ENCODE measurements around the gene LILRA5. TPM values are rescaled to one million over a fixed set of nuclear protein-coding genes. Genes with fewer than 3 reads are reported as not detected.
A peak's percentile ranks its signal among the peaks of the same experiment; 100 is the strongest.

The LILRA5 gene
- total and polyA plus RNA-seq, 2 of the 8 experiments (the other 6 are each of a cell fraction or from before 2014, with no cell fraction given) = not detected

DNA sequence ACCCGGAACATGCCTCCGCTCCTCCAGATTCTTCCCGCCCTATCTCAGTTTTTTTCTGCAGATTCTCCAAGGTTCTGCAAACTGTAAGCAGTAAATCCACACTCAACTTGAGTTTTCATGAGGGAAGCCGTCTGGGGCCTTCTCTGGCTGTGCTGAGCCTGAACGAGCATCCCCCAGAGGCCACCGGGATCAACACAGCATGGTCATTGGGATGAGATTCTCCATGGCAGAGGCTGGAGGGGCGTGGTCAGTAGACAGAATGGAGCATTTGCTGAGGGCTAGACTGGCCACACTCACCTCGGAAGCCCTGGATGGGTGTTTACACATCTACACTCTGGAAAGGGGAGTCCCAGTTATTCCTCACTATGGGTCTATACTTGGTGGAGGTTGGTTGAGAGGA, 28.3 kb upstream of the LILRA5 start:
- H2AK5ac ChIP-seq (ENCODE audit: low read depth, low read length) = no peak overlapping the region
- no peak overlapping the region for H3K4me2 ChIP-seq (ENCODE audit: insufficient read depth in 1 of 2, low read depth in 2 of 2, low read length in 2 of 2)
- H2BK15ac ChIP-seq (ENCODE audit: low read length) = no peak overlapping the region
- H3K18ac ChIP-seq (ENCODE audit: extremely low read depth, low read length) = no peak overlapping the region
- ChIA-PET CTCF (ENCODE audit: partially characterized antibody) (interaction anchor here (0.8 to 1.0 kb wide), 2 partner anchors 50 to 104 kb away, joined by 3 read pairs; no protein-coding TSS in a partner anchor), POLR2A (ENCODE audit: partially characterized antibody) (interaction anchor here (1.2 kb wide), 1 partner anchor 24 kb away, joined by 3 read pairs; no protein-coding TSS in a partner anchor)
- no peaks in the 10 kb centered on the region for H3K79me1 ChIP-seq (ENCODE audit: low read depth, low read length)
- H4K91ac ChIP-seq (replicated peaks; ENCODE audit: insufficient read length, low read length) = no peak overlapping the region
- no peak overlapping the region for H3K56ac ChIP-seq (replicated peaks; ENCODE audit: insufficient read length, low read depth, low read length)
- H3K27me3 ChIP-seq (replicated peaks in 1 of 4; ENCODE audit: control insufficient read depth in 3 of 4, extremely low read depth in 1 of 4, insufficient read depth in 3 of 4, low read length in 3 of 4) = no peaks in the 10 kb centered on the region
- no peaks in the 10 kb centered on the region for H3K36me3 ChIP-seq (ENCODE audit: control insufficient read depth in 2 of 4, insufficient read depth in 4 of 4, low read length in 3 of 4)
- H3K9me3 ChIP-seq (ENCODE audit: insufficient read depth in 2 of 2, low read depth in 1 of 2, low read length in 1 of 2) = no peaks in the 10 kb centered on the region
- H3K9ac ChIP-seq (replicated peaks in 1 of 4; ENCODE audit: extremely low read depth in 1 of 4, low read depth in 3 of 4, low read length in 3 of 4) = no peak overlapping the region
- FAIRE-seq (no peak), DNase-seq (ENCODE audit: low read depth in 1 of 2, low spot score in 2 of 2) (no peak)
- WGBS, 2 experiments (ENCODE audit: extremely low coverage in 1 of 2, insufficient coverage in 1 of 2, insufficient read length in 1 of 2, insufficient replicate concordance in 2 of 2, low coverage in 1 of 2, low lambda C conversion rate in 2 of 2, missing lambda C conversion rate in 1 of 2) = 81% methylated on average over 8 of the region's 8 CpGs; no CpG with 5 or more reads in 1 of the 2 experiments
- no peak overlapping the region for H2AFZ ChIP-seq (ENCODE audit: low read length)
- H3K14ac ChIP-seq (ENCODE audit: insufficient read length) = no peak overlapping the region
- H4K5ac ChIP-seq (ENCODE audit: insufficient read length, low read depth, low read length) = no peak overlapping the region
- H2BK12ac ChIP-seq (ENCODE audit: low read depth, low read length) = no peak overlapping the region
- H3K4ac ChIP-seq (replicated peaks; ENCODE audit: insufficient read length, low read depth, low read length) = no peak overlapping the region
- H2BK120ac ChIP-seq (replicated peaks; ENCODE audit: low read depth, low read length) = no peak overlapping the region
- H2BK5ac ChIP-seq (ENCODE audit: low read depth, low read length) = no peak overlapping the region
- TF ChIP-seq, protein P1, sequence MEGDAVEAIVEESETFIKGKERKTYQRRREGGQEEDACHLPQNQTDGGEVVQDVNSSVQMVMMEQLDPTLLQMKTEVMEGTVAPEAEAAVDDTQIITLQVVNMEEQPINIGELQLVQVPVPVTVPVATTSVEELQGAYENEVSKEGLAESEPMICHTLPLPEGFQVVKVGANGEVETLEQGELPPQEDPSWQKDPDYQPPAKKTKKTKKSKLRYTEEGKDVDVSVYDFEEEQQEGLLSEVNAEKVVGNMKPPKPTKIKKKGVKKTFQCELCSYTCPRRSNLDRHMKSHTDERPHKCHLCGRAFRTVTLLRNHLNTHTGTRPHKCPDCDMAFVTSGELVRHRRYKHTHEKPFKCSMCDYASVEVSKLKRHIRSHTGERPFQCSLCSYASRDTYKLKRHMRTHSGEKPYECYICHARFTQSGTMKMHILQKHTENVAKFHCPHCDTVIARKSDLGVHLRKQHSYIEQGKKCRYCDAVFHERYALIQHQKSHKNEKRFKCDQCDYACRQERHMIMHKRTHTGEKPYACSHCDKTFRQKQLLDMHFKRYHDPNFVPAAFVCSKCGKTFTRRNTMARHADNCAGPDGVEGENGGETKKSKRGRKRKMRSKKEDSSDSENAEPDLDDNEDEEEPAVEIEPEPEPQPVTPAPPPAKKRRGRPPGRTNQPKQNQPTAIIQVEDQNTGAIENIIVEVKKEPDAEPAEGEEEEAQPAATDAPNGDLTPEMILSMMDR (IDR thresholded peaks at IDR 0.05; ENCODE audit: control extremely low read depth in 1 of 3, insufficient read depth in 1 of 3, low read depth in 1 of 3, low read length in 3 of 3) = peak in 1 of 3 experiments; percentile 13; a peak in 1 of 4 replicates
- TF ChIP-seq GTF2F1 (IDR thresholded peaks at IDR 0.05; ENCODE audit: borderline replicate concordance, low read depth, low read length) (no peak), ASH2L (IDR thresholded peaks at IDR 0.05; ENCODE audit: low read length) (no peak), SUZ12 (IDR thresholded peaks at IDR 0.05; ENCODE audit: low read length) (no peak), SIRT6 (IDR thresholded peaks at IDR 0.05; ENCODE audit: low read length) (no peak), RBBP5 (IDR thresholded peaks at IDR 0.05; ENCODE audit: borderline replicate concordance, low read depth, low read length) (no peak), EP300 (IDR thresholded peaks at IDR 0.05; ENCODE audit: borderline replicate concordance in 1 of 2, low read depth in 2 of 2, low read length in 2 of 2) (no peak)
- H4K8ac ChIP-seq (ENCODE audit: extremely low read depth, insufficient read depth, low read length) = peak overlapping the region; percentile 7; the same call in 1 of the 2 replicates
- H3K27ac ChIP-seq (ENCODE audit: low read depth, low read length) = no peak overlapping the region
- H2BK20ac ChIP-seq (ENCODE audit: low read length) = no peak overlapping the region
- no peaks in the 10 kb centered on the region for H3K79me2 ChIP-seq (ENCODE audit: control insufficient read depth in 1 of 2, insufficient read depth in 2 of 2, low read length in 2 of 2)
- H3K4me1 ChIP-seq (replicated peaks in 1 of 4; ENCODE audit: control insufficient read depth in 3 of 4, insufficient read depth in 4 of 4, low read length in 3 of 4) = no peaks in the 10 kb centered on the region; a peak in 1 of 7 replicates
- no peak overlapping the region for H3K4me3 ChIP-seq (ENCODE audit: extremely low read depth in 1 of 4, insufficient read depth in 2 of 4, low read depth in 3 of 4, low read length in 4 of 4)
- no peaks in the 10 kb centered on the region for H3K23me2 ChIP-seq (ENCODE audit: low read depth, low read length)
- no peaks in the 10 kb centered on the region for H4K20me1 ChIP-seq (replicated peaks in 1 of 2; ENCODE audit: control insufficient read depth in 1 of 2, insufficient read depth in 2 of 2, low read length in 2 of 2)
- no peak overlapping the region for H3K23ac ChIP-seq (ENCODE audit: insufficient read length)

All from H1 (cell line).